HG03575 (cell line): ENCODE data around the gene PLPPR1.
"Not testable (repeated sequence)": the region's sequence is repeated elsewhere in the genome, so short reads cannot be mapped to it uniquely, and the experiment has no call there.

Source experiments
- ATAC-seq: cut with Tn5 transposase; IDR thresholded peaks from one replicate; pipeline ENCODE4 v1.9.1; 2021; ENCODE audit not compliant: unreplicated experiment, insufficient number of reproducible peaks, low FRiP score; ENCODE audit errors: extremely low read depth

The PLPPR1 gene

GRCh38 chr9:101114317-101114716 is 85.8 kb downstream of the PLPPR1 start:
- no peak for ATAC-seq

- no peak for ATAC-seq
Measured at GRCh38 chr9:101115102-101115501, 86.6 kb downstream of the PLPPR1 start.

GRCh38 chr9:101117161-101117560 is 88.6 kb downstream of the PLPPR1 start:
- ATAC-seq, result no peak

GRCh38 chr9:101119206-101119819 is 90.8 kb downstream of the PLPPR1 start:
- no peak for ATAC-seq

GRCh38 chr9:101121836-101122399 is 93.4 kb downstream of the PLPPR1 start:
- ATAC-seq, result no peak

- no peak for ATAC-seq
Measured at GRCh38 chr9:101126556-101126955, 98.0 kb downstream of the PLPPR1 start.

GRCh38 chr9:101127369-101127768 is 98.8 kb downstream of the PLPPR1 start:
- not testable (repeated sequence) for ATAC-seq

GRCh38 chr9:101128623-101129022 is 100.1 kb downstream of the PLPPR1 start:
- no peak for ATAC-seq

- ATAC-seq, result no peak
Measured at GRCh38 chr9:101130054-101130453, 101.5 kb downstream of the PLPPR1 start.

GRCh38 chr9:101131326-101131725 is 102.8 kb downstream of the PLPPR1 start:
- no peak for ATAC-seq

- no peak for ATAC-seq
Measured at GRCh38 chr9:101132801-101133200, 104.3 kb downstream of the PLPPR1 start.

GRCh38 chr9:101138509-101138908 is 110.0 kb downstream of the PLPPR1 start:
- no peak for ATAC-seq

GRCh38 chr9:101139082-101139481 is 110.6 kb downstream of the PLPPR1 start:
- no peak for ATAC-seq

- no peak for ATAC-seq
Measured at GRCh38 chr9:101140764-101141163, 112.2 kb downstream of the PLPPR1 start.

GRCh38 chr9:101146508-101146907 is 118.0 kb downstream of the PLPPR1 start:
- no peak for ATAC-seq

GRCh38 chr9:101148344-101148743 is 119.8 kb downstream of the PLPPR1 start:
- ATAC-seq, result no peak

- no peak for ATAC-seq
Measured at GRCh38 chr9:101158361-101158760, 129.8 kb downstream of the PLPPR1 start.

GRCh38 chr9:101162231-101162630 is 133.7 kb downstream of the PLPPR1 start:
- ATAC-seq, result no peak

- ATAC-seq, result no peak
Measured at GRCh38 chr9:101165131-101165530, 136.6 kb downstream of the PLPPR1 start.

- ATAC-seq, result no peak
Measured at GRCh38 chr9:101167490-101168134, 139.1 kb downstream of the PLPPR1 start.

- no peak for ATAC-seq
Measured at GRCh38 chr9:101172616-101173015, 144.1 kb downstream of the PLPPR1 start.
